DMS79 (cell line): ENCODE measurements around the gene MS4A8.
"Not testable (repeated sequence)": the region's sequence is repeated elsewhere in the genome, so short reads cannot be mapped to it uniquely, and the experiment has no call there.

Experiments used
- DNase-seq: peaks from one replicate; lab custom pipeline; 2025; lab: John Stamatoyannopoulos, UW

MS4A8 gene

GRCh38 chr11:60725592-60725991 lies 26.2 kb downstream of the MS4A8 start:
- no peak for DNase-seq

DNA sequence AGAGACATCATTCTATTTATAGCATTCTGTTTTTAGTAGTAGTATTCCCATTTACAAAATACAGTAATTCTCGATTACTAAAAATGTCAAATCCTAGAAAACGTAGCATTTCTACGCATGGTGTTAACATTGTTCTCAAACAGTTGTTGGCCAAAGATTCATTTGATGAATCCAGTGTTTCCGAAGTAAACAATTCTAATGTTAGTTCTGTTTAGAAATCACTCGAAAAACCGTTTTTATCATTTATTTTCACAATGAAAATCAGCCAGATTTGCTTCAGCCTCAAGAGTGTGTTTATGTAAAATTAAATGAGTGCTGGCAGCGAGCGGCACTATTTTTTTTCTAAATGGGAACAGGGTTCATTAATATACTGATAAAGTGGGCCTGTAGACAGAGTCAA lies 32.2 kb downstream of the MS4A8 start:
- DNase-seq = no peak

DNA sequence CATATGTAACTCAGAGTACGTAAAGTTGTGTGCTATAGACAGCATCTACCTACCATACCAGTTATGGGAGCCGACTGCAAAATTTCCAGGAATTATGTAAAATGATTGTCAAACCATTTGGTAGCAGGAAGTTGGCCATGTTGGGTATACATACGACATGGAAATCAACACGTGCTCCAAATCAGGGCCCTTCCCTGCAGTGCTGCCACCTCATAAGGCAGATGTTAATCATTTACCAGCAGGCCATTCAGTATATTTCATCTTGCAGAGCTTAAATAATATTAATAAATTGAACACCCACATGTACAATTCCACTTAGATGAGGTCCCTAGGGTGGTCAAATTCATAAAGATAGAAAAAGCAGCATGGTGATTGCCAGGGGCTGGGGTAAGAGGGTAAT lies 34.9 kb downstream of the MS4A8 start:
- no peak for DNase-seq

DNA sequence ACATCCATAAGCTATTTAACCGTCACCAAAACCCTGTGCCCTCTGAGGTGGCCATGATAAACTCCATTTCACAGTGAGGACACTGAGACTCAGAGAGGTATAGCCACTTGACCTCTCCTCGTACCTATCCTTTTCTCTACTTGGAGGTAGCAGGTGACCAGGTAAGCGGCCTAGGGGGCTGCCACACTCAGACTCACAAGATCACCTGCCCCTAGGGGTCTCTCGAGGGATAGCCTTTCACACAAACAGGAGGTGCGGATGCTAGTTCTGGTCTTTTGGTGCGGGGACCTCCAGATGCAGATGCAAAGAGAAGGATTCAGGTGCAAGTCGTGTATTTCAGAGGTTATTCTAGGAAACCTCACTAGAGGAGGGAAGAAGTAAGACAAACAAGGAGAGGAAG lies 39.7 kb downstream of the MS4A8 start:
- no peak for DNase-seq

DNA sequence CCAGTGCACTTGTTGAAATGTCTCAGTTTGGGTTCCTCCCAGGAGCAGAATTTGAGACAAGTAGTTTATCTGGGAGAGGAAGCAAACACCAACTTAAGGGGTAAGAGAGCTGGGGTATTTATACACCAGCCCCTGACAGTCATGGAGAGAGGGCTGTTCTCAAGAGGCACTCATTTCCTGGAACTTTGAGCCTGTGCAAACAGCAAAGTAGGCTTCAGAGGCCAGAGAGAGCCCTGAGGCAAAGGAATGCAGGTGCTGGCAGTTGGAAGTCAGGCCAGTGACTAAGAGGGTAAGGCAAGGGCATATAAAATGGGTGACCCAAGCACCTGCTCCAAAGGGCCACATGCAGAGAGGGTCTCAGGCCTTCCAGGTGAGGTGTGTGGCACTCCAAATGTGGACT lies 41.2 kb downstream of the MS4A8 start:
- no peak for DNase-seq

- DNase-seq = no peak
Observed at GRCh38 chr11:60741421-60741820, 42.0 kb downstream of the MS4A8 start.

DNA sequence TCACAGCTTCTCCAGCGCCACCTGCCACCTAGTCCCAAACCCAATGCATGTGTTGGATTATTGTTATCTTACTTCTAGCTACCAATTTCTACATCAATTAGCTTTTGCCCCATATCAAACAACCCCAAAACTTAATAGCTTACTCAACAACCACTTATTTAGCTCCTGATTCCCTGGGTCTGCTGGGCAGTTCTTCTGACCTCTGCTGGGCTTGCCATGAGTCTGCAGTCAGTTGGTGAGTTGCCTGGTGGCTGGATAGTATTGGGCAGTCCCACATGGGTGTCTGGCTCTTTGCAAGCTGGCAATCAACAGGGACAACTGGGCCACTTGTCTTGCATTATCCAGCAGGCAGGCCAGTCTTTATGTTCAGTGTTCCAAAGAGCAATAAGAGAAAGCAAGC lies 43.6 kb downstream of the MS4A8 start:
- no peak for DNase-seq

- DNase-seq = no peak
Observed at GRCh38 chr11:60744114-60744513, 44.7 kb downstream of the MS4A8 start.

DNA sequence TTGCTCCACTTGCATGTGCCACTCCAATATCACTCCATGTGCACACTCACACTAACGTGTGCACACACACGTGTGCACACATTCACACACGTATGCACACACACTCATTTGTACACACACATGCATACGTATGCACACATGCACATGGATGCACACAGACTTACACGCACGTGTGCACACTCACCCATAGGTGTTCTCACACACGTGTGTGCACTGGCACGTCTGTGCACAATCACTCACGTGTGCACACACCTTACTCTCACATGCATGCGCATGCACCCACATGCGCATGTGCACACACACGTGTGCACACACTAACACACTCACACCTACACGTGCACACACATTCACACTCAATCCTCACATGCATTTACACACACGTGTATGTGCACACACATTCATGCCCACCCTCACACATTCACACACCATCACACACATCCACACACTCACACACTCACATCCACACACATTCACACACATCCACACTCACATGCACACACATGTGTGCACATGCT lies 48.0 kb downstream of the MS4A8 start:
- DNase-seq = no peak

- no peak for DNase-seq
Observed at GRCh38 chr11:60748225-60748624, 48.8 kb downstream of the MS4A8 start.

GRCh38 chr11:60748821-60749220 lies 49.4 kb downstream of the MS4A8 start:
- no peak for DNase-seq

DNA sequence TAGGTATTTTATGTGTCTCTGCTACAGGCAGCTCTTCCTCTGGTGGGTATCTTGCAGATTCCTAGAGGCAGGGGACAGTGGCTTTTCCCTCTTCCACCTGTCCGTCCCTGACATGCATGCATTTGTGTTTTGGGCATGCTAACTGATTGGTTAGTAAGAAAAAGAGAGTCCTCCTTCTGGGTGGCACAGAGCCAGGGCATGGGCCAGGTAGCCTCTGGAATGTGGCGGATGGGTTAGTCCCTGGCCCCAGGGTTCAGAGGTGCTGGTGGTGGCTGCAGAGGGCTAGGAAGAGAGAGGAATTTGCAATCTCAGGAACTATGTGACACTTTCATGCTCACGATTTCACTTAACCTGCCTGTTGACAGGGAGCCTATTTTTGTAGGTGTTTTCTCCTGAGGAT lies 51.5 kb downstream of the MS4A8 start:
- DNase-seq = no peak

DNA sequence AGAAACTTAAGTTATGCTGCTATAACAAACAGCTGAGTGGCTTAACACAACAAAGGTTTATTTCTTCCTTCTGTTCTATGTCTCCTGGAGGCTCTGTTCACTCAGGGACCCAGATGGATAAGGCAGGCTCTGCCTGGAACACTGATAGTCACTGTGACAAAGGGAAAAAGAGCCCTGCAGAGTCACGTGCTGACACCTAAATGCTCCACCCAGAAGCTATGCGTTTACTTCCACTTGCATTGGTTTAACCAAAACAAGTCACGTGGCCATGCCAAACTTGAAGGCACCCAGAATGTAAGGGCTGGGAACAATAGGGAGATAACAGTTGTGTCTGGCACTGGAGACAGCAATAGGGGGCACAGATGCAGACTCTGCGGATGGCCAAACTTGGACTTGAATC lies 53.9 kb downstream of the MS4A8 start:
- no peak for DNase-seq

GRCh38 chr11:60754887-60755286 lies 55.5 kb downstream of the MS4A8 start:
- DNase-seq = no peak

GRCh38 chr11:60756307-60757032 lies 57.1 kb downstream of the MS4A8 start, which contains the start of gene MS4A15:
Gene MS4A15 (plus strand): TSS chr11:60756867. CDS start chr11:60763734, 6,867 bp downstream.
- DNase-seq = no peak

- DNase-seq = no peak
Observed at GRCh38 chr11:60757231-60757800, 57.9 kb downstream of the MS4A8 start.

DNA sequence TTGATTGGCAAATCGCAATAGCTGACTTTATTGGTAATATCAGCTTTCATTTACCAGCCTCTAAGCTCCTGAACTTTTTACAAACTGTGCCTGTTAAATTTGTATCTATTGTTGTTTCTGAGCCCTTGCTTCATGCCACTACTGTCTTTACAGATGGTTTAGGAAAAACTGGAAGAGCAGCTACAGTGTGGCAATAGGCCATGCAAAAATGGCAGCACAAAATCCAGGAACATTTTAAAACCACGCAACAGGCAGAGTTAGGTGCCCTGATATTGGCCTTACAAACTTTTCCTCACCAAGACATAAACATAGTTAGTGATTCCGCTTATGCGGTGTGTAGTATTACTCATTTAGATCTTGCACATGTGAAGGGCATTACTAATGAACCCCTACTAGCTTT lies 59.3 kb downstream of the MS4A8 start:
- not testable (repeated sequence) for DNase-seq

DNA sequence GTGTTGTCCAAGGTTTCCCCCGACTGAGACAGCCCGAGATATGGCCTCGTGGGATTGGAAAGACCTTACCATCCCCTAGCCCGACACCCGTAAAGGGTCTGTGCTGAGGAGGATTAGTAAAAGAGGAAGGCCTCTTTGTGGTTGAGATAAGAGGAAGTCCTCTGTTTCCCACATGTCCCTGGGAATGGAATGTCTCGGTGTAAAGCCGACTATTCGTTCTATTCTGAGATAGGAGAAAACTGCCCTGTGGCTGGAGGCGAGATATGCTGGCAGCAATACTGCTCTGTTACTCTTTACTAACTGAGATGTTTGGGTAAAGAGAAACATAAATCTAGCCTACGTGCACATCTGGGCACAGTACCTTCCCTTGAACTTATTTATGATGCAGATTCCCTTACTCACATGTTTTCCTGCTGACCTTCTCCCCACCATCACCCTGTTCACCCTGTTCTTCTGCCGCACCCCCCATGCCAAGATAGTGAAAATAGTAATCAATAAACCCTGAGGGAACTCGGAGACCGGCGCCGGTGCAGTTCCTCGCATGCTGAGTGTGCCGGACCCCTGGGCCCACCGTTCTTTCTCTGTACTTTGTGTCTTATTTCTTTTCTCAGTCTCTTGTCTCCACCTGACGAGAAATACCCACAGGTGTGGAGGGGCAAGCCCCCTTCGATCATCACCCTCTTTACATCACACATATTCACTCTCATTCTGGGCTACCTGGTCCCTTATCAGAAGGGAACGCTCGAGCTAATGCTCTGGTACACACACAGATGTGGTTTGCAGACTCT lies 60.2 kb downstream of the MS4A8 start:
- DNase-seq = not testable (repeated sequence)

GRCh38 chr11:60761436-60762190 lies 62.2 kb downstream of the MS4A8 start:
- DNase-seq = no peak

DNA sequence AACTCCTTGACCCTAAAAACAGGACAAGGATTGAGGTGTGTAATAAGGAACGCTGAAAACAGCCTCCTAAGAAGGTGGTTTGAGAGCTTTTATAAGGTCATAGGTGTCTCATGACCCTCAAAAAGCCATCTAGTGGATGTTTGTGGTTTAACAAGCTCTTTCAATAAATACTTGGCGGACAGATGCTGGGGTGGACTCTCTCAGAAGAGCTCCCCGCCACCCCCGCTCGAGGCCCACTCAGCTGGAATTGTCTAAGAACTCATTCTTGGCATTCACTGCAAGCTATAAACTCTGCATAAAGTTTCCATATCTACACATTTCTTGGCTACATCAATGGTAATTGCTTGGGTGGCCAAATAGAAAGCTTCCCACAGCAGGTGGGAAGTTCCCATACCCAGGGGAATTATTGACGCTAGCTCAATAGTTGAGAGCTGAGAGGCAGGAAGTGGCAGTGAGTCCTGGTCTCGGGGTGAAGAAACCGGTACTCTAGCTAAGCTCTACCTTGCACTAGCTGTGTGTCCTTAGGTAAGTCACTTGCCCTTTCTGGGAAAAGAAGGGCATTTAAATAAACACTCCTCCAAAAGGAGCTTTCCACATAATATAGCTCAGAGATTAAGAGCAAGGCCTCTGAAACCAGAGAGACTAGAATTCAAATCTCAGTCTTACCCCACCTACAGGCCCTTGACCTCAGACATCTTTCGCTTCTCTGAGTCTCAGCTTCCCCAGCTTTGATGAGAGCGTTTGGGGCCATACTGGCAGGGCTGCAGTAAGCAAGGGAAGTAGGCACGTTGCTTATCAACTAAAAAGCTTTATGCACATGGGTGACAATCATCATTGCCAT lies 63.7 kb downstream of the MS4A8 start:
- DNase-seq = no peak

DNA sequence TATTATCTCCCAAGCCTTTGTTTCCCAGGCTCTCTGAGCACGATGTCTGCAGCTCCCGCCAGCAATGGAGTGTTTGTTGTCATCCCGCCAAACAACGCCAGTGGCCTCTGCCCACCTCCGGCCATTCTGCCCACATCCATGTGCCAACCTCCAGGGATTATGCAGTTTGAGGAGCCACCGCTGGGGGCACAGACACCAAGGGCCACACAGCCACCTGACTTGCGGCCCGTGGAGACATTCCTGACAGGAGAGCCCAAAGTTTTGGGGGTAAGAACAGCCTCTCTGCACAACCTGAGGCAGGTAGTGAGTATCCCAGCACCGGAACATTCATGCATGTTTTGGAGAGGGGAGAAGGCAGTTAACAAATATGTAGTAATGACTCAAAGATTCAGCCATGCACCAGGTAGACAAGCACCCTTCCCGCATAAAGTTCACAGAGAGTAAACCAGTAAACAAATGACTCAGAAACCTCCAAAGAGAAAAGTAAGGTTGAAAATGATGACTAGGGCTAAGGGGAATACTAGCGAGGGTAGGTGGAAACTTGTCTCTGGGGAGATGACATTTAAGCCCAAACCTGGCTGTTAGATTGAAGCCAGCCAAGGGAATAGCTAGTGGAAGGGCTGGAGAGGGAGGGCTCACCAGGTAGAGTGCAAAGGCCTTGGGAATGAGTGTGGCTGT lies 64.4 kb downstream of the MS4A8 start:
- no peak for DNase-seq
